Measurements from ENCODE around the gene ASCL4. TPM values are rescaled to one million over a fixed set of nuclear protein-coding genes. Genes with fewer than 3 reads are reported as not detected.

Gene ASCL4
- total RNA-seq, 1 donor from 2014 or later: not detected

GRCh38 chr12:107798580-107798979, 24.1 kb downstream of the ASCL4 start:
- no peak overlapping the region for H3K27ac Mint-ChIP-seq (ENCODE audit: unreplicated experiment)
- no peaks in the 10 kb centered on the region for H3K36me3 Mint-ChIP-seq (ENCODE audit: low read depth)
- H3K4me3 Mint-ChIP-seq (ENCODE audit: unreplicated experiment): no peak overlapping the region
- no peak for DNase-seq (ENCODE audit: low spot score)
- H3K9me3 Mint-ChIP-seq (ENCODE audit: low read depth): no peaks in the 10 kb centered on the region
- peaks cover 24% of the 10 kb centered on the region for H3K27me3 Mint-ChIP-seq (ENCODE audit: low read depth)
- no peaks in the 10 kb centered on the region for H3K4me1 Mint-ChIP-seq (ENCODE audit: low read depth)
- TF ChIP-seq CTCF (IDR thresholded peaks at IDR 0.05): no peak

- no peak for DNase-seq (ENCODE audit: low spot score)
- Mint-ChIP-seq H3K27ac (ENCODE audit: unreplicated experiment) (no peak overlapping the region), H3K27me3 (ENCODE audit: low read depth) (peaks cover 15% of the 10 kb centered on the region), H3K4me1 (ENCODE audit: low read depth) (no peaks in the 10 kb centered on the region), H3K4me3 (ENCODE audit: unreplicated experiment) (no peak overlapping the region), H3K36me3 (ENCODE audit: low read depth) (no peaks in the 10 kb centered on the region), H3K9me3 (ENCODE audit: low read depth) (no peaks in the 10 kb centered on the region)
- TF ChIP-seq CTCF (IDR thresholded peaks at IDR 0.05): no peak
These were observed 26.6 kb downstream of the ASCL4 start for GRCh38 chr12:107801150-107801549.

GRCh38 chr12:107803092-107803491, 28.6 kb downstream of the ASCL4 start:
- Mint-ChIP-seq H3K27ac (ENCODE audit: unreplicated experiment) (no peak overlapping the region), H3K4me3 (ENCODE audit: unreplicated experiment) (no peak overlapping the region), H3K4me1 (ENCODE audit: low read depth) (no peaks in the 10 kb centered on the region), H3K9me3 (ENCODE audit: low read depth) (no peaks in the 10 kb centered on the region), H3K27me3 (ENCODE audit: low read depth) (peaks cover 11% of the 10 kb centered on the region), H3K36me3 (ENCODE audit: low read depth) (no peaks in the 10 kb centered on the region)
- DNase-seq (ENCODE audit: low spot score): no peak
- no peak for TF ChIP-seq CTCF (IDR thresholded peaks at IDR 0.05)

- Mint-ChIP-seq H3K27ac (ENCODE audit: unreplicated experiment) (no peak overlapping the region), H3K4me3 (ENCODE audit: unreplicated experiment) (no peak overlapping the region), H3K27me3 (ENCODE audit: low read depth) (peaks cover 14% of the 10 kb centered on the region), H3K4me1 (ENCODE audit: low read depth) (no peaks in the 10 kb centered on the region), H3K36me3 (ENCODE audit: low read depth) (no peaks in the 10 kb centered on the region), H3K9me3 (ENCODE audit: low read depth) (no peaks in the 10 kb centered on the region)
- no peak for TF ChIP-seq CTCF (IDR thresholded peaks at IDR 0.05)
- no peak for DNase-seq (ENCODE audit: low spot score)
These were observed 31.1 kb downstream of the ASCL4 start for GRCh38 chr12:107805488-107806180.

- Mint-ChIP-seq H3K27ac (ENCODE audit: unreplicated experiment) (no peak overlapping the region), H3K27me3 (ENCODE audit: low read depth) (peaks cover 14% of the 10 kb centered on the region), H3K36me3 (ENCODE audit: low read depth) (no peaks in the 10 kb centered on the region), H3K4me1 (ENCODE audit: low read depth) (no peaks in the 10 kb centered on the region), H3K4me3 (ENCODE audit: unreplicated experiment) (no peak overlapping the region), H3K9me3 (ENCODE audit: low read depth) (no peaks in the 10 kb centered on the region)
- TF ChIP-seq CTCF (IDR thresholded peaks at IDR 0.05): no peak
- DNase-seq (ENCODE audit: low spot score): no peak
These were observed 33.1 kb downstream of the ASCL4 start for GRCh38 chr12:107807471-107808150.

Measured in chondrocyte (in vitro differentiated cells).